Measurements from ENCODE around the gene TRIM54.

GRCh38 chr2:27236136-27236535 lies 46.1 kb upstream of the TRIM54 start:
- TF ChIP-seq, protein P1, sequence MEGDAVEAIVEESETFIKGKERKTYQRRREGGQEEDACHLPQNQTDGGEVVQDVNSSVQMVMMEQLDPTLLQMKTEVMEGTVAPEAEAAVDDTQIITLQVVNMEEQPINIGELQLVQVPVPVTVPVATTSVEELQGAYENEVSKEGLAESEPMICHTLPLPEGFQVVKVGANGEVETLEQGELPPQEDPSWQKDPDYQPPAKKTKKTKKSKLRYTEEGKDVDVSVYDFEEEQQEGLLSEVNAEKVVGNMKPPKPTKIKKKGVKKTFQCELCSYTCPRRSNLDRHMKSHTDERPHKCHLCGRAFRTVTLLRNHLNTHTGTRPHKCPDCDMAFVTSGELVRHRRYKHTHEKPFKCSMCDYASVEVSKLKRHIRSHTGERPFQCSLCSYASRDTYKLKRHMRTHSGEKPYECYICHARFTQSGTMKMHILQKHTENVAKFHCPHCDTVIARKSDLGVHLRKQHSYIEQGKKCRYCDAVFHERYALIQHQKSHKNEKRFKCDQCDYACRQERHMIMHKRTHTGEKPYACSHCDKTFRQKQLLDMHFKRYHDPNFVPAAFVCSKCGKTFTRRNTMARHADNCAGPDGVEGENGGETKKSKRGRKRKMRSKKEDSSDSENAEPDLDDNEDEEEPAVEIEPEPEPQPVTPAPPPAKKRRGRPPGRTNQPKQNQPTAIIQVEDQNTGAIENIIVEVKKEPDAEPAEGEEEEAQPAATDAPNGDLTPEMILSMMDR (tag by site-specific recombination; IDR thresholded peaks at IDR 0.05): no peak
- no peak for TF ChIP-seq ZNF184 (tag by site-specific recombination; IDR thresholded peaks at IDR 0.05)
- TF ChIP-seq, protein P2, sequence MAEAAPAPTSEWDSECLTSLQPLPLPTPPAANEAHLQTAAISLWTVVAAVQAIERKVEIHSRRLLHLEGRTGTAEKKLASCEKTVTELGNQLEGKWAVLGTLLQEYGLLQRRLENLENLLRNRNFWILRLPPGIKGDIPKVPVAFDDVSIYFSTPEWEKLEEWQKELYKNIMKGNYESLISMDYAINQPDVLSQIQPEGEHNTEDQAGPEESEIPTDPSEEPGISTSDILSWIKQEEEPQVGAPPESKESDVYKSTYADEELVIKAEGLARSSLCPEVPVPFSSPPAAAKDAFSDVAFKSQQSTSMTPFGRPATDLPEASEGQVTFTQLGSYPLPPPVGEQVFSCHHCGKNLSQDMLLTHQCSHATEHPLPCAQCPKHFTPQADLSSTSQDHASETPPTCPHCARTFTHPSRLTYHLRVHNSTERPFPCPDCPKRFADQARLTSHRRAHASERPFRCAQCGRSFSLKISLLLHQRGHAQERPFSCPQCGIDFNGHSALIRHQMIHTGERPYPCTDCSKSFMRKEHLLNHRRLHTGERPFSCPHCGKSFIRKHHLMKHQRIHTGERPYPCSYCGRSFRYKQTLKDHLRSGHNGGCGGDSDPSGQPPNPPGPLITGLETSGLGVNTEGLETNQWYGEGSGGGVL (tag by site-specific recombination; IDR thresholded peaks at IDR 0.05): no peak
- no peak for TF ChIP-seq ZNF24 (tag by site-specific recombination; IDR thresholded peaks at IDR 0.05)
- TF ChIP-seq, protein P3, sequence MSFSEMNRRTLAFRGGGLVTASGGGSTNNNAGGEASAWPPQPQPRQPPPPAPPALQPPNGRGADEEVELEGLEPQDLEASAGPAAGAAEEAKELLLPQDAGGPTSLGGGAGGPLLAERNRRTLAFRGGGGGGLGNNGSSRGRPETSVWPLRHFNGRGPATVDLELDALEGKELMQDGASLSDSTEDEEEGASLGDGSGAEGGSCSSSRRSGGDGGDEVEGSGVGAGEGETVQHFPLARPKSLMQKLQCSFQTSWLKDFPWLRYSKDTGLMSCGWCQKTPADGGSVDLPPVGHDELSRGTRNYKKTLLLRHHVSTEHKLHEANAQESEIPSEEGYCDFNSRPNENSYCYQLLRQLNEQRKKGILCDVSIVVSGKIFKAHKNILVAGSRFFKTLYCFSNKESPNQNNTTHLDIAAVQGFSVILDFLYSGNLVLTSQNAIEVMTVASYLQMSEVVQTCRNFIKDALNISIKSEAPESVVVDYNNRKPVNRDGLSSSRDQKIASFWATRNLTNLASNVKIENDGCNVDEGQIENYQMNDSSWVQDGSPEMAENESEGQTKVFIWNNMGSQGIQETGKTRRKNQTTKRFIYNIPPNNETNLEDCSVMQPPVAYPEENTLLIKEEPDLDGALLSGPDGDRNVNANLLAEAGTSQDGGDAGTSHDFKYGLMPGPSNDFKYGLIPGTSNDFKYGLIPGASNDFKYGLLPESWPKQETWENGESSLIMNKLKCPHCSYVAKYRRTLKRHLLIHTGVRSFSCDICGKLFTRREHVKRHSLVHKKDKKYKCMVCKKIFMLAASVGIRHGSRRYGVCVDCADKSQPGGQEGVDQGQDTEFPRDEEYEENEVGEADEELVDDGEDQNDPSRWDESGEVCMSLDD (tag by site-specific recombination; IDR thresholded peaks at IDR 0.05): no peak
- TF ChIP-seq PRDM6 (tag by site-specific recombination; IDR thresholded peaks at IDR 0.05): no peak
- no peak for TF ChIP-seq GLI4 (tag by site-specific recombination; IDR thresholded peaks at IDR 0.05)
- TF ChIP-seq ZFP41 (tag by site-specific recombination; IDR thresholded peaks at IDR 0.05; ENCODE audit: borderline replicate concordance): no peak
